Prostate gland (tissue), 2 donors: ENCODE data around the gene DENND5A.

Experiments
- CTCF ChIP-seq, 4 experiments: fragments of 200-600 bp in 2 of 4; fragments of 450-650 bp in 2 of 4; sonication (generic) in 2 of 4; IDR thresholded peaks; 1 replicate in 3 of 4; 2 replicates in 1 of 4; pipeline ENCODE4 v1.5.1; 2016 to 2019; ENCODE audit warnings: antibody characterized with exemption in 4 of 4, mild to moderate bottlenecking in 2 of 4, moderate library complexity in 2 of 4
- POLR2A ChIP-seq: fragments of 450-650 bp; IDR thresholded peaks from one replicate; pipeline ENCODE4 v1.6.1; 2016; ENCODE audit warnings: antibody characterized with exemption, mild to moderate bottlenecking
- POLR2AphosphoS5 ChIP-seq: sonication (generic); formaldehyde crosslinking; IDR thresholded peaks from one replicate; pipeline ENCODE4 v1.6.1; 2017; ENCODE audit warnings: antibody characterized with exemption

GRCh38 chr11:9193316-9193715 is 71.8 kb downstream of the DENND5A start:
- TF ChIP-seq POLR2A, result no peak
- no peak for TF ChIP-seq CTCF (IDR thresholded peaks at IDR 0.05)
- TF ChIP-seq POLR2AphosphoS5, result no peak
